Transverse colon (tissue), 4 donors: ENCODE measurements around the gene GPX2. TPM values are rescaled to one million over a fixed set of nuclear protein-coding genes. Genes with fewer than 3 reads are reported as not detected.

Source experiments
- DNase-seq: peaks from one replicate; pipeline ENCODE4 v3.0.0-alpha.2; 2019
- H3K27ac ChIP-seq, 4 donors: fragments of 200-600 bp; sonication (generic); 2 replicates each; pipeline ENCODE4 v1.5.1; 2016 to 2018; ENCODE audit warnings: inconsistent platforms in 4 of 4
- H3K27me3 ChIP-seq: fragments of 200-600 bp; sonication (generic); 2 replicates; pipeline ENCODE4 v1.5.1; 2017; ENCODE audit warnings: inconsistent platforms
- H3K36me3 ChIP-seq, 4 donors: fragments of 200-600 bp; sonication (generic); 2 replicates each; pipeline ENCODE4 v1.5.1; 2017 to 2019; ENCODE audit warnings: inconsistent platforms in 4 of 4
- H3K4me1 ChIP-seq, 4 donors: fragments of 200-600 bp; sonication (generic); 2 replicates each; pipeline ENCODE4 v1.5.1; 2017 to 2020; ENCODE audit warnings: inconsistent platforms in 4 of 4
- H3K4me3 ChIP-seq, 4 donors: fragments of 200-600 bp; sonication (generic); 1 replicate in 1 of 4; 2 replicates in 3 of 4; pipeline versions ENCODE4 v1.5.1 to v1.6.1; 2017 to 2019; ENCODE audit warnings: inconsistent platforms in 4 of 4
- H3K9me3 ChIP-seq, 2 donors: fragments of 200-600 bp; sonication (generic); 2 replicates each; pipeline ENCODE4 v1.5.1; 2017 to 2019; ENCODE audit warnings: inconsistent platforms in 2 of 2
- CTCF ChIP-seq, 5 experiments: fragments of 200-600 bp in 3 of 5; fragments of 450-650 bp in 2 of 5; sonication (generic) in 3 of 5; IDR thresholded peaks; 1 replicate in 2 of 5; 2 replicates in 3 of 5; pipeline ENCODE4 v1.5.1; 2016 to 2017; ENCODE audit warnings: antibody characterized with exemption in 5 of 5, inconsistent platforms in 3 of 5, mild to moderate bottlenecking in 2 of 5, moderate library complexity in 1 of 5
- EP300 ChIP-seq: sonication (generic); formaldehyde crosslinking; IDR thresholded peaks from one replicate; pipeline ENCODE4 v1.6.1; 2017; ENCODE audit warnings: antibody characterized with exemption, low read depth
- POLR2A ChIP-seq: fragments of 450-650 bp; IDR thresholded peaks from one replicate; pipeline ENCODE4 v1.6.1; 2016; ENCODE audit warnings: antibody characterized with exemption, mild to moderate bottlenecking, moderate library complexity
- POLR2AphosphoS5 ChIP-seq, 3 donors: sonication (generic); formaldehyde crosslinking; IDR thresholded peaks; one replicate each; pipeline ENCODE4 v1.6.1; 2016; ENCODE audit warnings: antibody characterized with exemption in 3 of 3
- WGBS, 2 donors: methylation state at CpG; one replicate each; pipeline ENCODE4 v1.1.5; 2018; ENCODE audit warnings: low coverage in 1 of 2; 5-methylcytosine and 5-hydroxymethylcytosine counted together
- in situ Hi-C, 4 donors: fragments of 200-750 bp; cut with MboI; loops; one replicate each; pipeline versions ENCODE4 v1.15.0 to v1.15.1; 2017; ENCODE audit warnings: low sequenced_read_pairs in 3 of 4, low pct_ligation_motif_present in 1 of 4, low pct_unique_long_range_greater_than_20kb in 1 of 4
- intact Hi-C: fragments of 100-400 bp; cut with DNase I; formaldehyde crosslinking; loops from one replicate; pipeline ENCODE4 v1.15.1; 2023; ENCODE audit warnings: low total_unique reads
- total RNA-seq, 4 donors: library from RNA; depleted of rRNA; stranded (reverse); fragments of >200 nt; gene quantifications; one replicate each; pipeline ENCODE4 v1.1.0, GENCODE V29; 2016

The GPX2 gene
- total RNA-seq, 4 donors from 2014 or later: 7.9 to 292 (median 204) TPM

- DNase-seq: no peak
- Histone ChIP-seq H3K4me1 (no peaks in the 10 kb centered on the region), H3K27me3 (peaks cover 4% of the 10 kb centered on the region), H3K9me3 (no peaks in the 10 kb centered on the region), H3K27ac (no peak overlapping the region), H3K36me3 (no peaks in the 10 kb centered on the region), H3K4me3 (no peak overlapping the region)
- intact Hi-C loops (no loop called here), in situ Hi-C loops (no loop called here)
- no peak for TF ChIP-seq POLR2AphosphoS5 (IDR thresholded peaks at IDR 0.05)
- TF ChIP-seq EP300: no peak
- TF ChIP-seq CTCF (IDR thresholded peaks at IDR 0.05): no peak
- TF ChIP-seq POLR2A: no peak
- 60 to 72% methylated on average over 5 to 6 of the region's 6 CpGs for WGBS, 2 donors
Observed at GRCh38 chr14:64906022-64906421, 36.5 kb downstream of the GPX2 start.

- H3K4me3 ChIP-seq: no peak overlapping the region
- no peaks in the 10 kb centered on the region for H3K4me1 ChIP-seq
- in situ Hi-C loops: loop anchor here in 2 of 4 donors (10.0 to 25.0 kb wide), 2 partner anchors 75 to 238 kb away; no protein-coding TSS in a partner anchor
- no peak for TF ChIP-seq CTCF (IDR thresholded peaks at IDR 0.05)
- TF ChIP-seq POLR2A: no peak
- TF ChIP-seq POLR2AphosphoS5 (IDR thresholded peaks at IDR 0.05): no peak
- TF ChIP-seq EP300: no peak
- intact Hi-C loops: no loop called here
- H3K27ac ChIP-seq: no peak overlapping the region
- H3K27me3 ChIP-seq: no peaks in the 10 kb centered on the region
- 60 to 67% methylated on average over 1 of the region's 1 CpG for WGBS, 2 donors
- no peak for DNase-seq
- H3K36me3 ChIP-seq: no peaks in the 10 kb centered on the region
- H3K9me3 ChIP-seq: no peaks in the 10 kb centered on the region
Observed at GRCh38 chr14:64899958-64900357, 42.6 kb downstream of the GPX2 start.

- in situ Hi-C loops: loop anchor here in 2 of 4 donors (10.0 to 25.0 kb wide), 2 partner anchors 67 to 230 kb away; no protein-coding TSS in a partner anchor
- intact Hi-C loops: no loop called here
Observed at GRCh38 chr14:64891839-64892375, 50.6 kb downstream of the GPX2 start.

More at GRCh38 chr14:64891839-64892375, 50.6 kb downstream of the GPX2 start:
- 42 to 50% methylated on average over 2 of the region's 2 CpGs for WGBS, 2 donors
- H3K9me3 ChIP-seq: no peaks in the 10 kb centered on the region
- no peak overlapping the region for H3K27ac ChIP-seq
- peaks cover 5% of the 10 kb centered on the region for H3K27me3 ChIP-seq
- no peaks in the 10 kb centered on the region for H3K36me3 ChIP-seq
- H3K4me1 ChIP-seq: no peaks in the 10 kb centered on the region
- H3K4me3 ChIP-seq: no peak overlapping the region
- no peak for TF ChIP-seq POLR2A
- TF ChIP-seq POLR2AphosphoS5 (IDR thresholded peaks at IDR 0.05): no peak
- peak; percentile 41 to 62 (median 52) for TF ChIP-seq CTCF (IDR thresholded peaks at IDR 0.05)
- no peak for TF ChIP-seq EP300
- DNase-seq: peak; percentile 15
